NCI-H2196 treated with DMSO at 0.1 percent for 48 hours (cell line): ENCODE data around the gene SMYD1.
A peak's percentile ranks its signal among the peaks of the same experiment; 100 is the strongest.

Source experiments
- DNase-seq: peaks from one replicate; lab custom pipeline; 2025; ENCODE audit not compliant: unreplicated experiment; lab: John Stamatoyannopoulos, UW

SMYD1 gene

DNA sequence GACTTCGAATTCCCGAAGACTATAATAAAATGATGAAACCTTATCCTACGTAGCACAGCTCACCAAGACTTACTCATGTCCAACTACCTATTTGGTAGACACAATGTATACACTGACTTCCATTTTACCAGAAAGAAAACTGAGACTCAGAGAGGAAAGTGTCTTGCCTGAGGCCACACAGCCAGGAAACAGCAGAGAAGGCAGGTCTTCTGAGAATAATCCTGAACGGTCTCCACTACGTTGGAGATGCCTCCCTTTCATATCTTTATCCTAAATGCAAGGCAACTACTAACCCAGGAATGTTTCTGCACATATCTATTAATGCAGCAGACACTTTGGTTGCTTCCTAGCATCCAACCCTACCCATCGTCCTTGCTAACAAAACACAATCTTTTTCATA lies 72.2 kb downstream of the SMYD1 start:
- DNase-seq: no peak

DNA sequence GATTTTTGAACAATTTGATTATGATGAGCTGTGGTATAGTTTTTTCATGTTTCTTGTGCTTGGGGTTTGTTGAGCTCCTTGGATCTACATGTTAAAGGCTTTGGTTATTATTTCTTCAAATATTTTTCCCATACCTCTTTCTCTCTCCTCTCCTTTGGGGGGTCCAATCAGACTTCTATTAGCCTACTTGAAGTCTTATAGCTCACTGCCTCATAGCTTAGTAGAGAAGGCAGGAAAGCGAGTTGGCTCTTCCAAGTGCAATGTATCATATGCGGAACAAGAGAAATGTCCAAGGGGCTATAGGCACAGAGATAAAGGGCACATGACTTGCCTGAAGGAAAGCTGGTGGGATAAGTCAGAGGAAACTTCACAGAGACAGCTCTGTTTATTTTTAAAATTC lies 74.3 kb downstream of the SMYD1 start:
- DNase-seq: no peak

DNA sequence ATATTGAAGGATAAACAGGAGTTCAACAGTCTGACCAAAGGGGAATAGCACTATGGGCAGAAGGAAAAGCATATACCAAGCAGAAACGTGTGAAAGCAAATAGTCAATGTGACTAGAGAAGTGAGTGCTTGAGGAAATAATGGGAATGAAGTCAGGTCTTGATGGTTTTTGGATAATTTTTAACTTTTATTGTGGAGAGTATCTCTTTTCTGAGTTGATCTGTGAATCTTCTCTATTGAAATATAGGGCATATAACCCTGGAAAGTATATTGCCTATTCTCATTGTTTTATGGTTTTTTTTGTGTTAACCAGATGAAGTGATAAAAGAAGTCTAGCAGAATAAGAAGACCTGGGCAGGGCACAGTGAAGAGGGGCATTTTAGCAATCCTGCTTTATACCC lies 76.6 kb downstream of the SMYD1 start:
- no peak for DNase-seq

DNA sequence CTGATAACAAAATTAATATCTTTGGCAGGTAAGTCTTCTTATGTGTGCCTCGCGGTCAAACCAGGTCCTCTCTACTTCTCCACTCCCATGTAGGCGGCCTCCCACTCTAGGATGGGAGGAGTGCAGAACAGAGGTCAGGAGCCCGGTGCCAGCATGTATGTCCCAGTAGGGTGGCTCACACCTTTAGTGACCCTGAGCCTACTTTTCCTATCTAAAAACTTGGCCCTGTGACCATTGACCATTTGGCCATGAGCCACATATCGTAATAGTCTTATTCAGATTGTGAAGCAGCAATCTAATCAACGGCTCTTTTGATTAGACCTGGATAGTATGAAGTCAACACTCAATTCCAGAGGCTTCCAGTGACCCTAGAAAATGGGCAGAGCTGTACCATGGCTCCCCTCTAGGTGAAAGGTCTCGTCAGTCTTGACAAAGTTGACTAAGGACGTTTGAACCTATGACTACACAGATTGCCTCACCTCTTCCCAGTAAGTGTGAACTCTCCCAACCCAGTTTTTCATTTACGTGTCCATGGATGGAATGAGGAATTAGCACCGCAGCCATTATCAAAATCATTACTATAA lies 77.4 kb downstream of the SMYD1 start:
- no peak for DNase-seq

DNA sequence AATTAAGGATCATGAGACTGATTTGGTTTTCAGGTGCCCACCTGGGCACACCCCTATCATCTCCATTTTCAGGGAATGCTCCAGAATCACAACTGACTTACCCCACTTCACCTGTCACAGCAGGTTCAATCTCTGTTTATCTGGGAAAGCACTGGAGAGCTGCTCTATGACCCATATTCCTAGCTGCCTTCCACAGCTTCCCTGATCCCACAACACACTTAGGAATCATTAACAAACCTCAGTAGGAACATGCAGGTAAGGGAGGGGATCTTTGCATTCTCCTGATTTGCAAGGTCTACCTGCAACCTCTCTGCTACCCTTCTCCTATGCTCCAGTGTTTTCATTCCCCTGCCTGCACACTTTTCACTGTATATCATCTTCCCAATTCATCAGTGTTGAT lies 79.0 kb downstream of the SMYD1 start:
- no peak for DNase-seq

DNA sequence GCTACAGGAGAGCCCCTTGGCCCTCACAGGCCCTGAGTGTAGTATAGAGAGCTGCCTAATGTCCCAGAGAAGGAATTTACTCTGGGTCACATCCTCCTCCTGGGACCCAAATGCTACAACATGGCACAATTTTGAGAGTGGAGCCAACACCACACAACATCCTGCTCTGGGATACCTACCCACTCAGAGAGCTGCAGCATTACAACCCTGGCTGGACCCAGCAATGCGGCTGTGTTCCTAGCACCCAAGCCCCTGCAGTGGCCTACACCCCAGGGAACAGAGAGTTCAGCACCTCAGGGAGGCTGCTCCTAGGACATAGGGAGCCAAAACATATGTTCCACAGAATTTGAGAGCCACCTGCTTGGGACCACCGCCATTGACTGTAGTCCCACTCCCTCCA lies 79.5 kb downstream of the SMYD1 start:
- no peak for DNase-seq

DNA sequence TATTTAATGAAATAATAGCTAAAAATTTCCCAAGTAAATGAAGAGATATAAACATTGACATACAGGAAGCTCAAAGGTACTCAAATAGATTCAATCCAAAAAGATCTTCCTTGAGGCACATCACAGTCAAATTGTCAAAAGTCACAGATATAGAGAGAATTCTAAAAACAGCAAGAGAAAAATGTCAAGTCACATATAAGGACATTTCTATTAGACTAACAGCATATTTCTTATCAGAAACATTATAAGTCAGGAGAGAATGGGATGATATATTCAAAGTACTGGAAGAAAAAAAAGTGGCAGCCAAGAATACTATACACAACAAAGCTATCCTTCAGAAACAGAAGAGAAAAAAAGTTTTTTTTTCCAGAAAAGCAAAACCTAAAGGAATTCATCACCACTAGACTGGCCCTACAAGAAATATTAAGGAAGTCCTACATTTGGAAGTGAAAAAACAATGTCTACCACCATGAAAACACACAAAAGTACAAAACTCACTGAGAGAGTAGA lies 81.4 kb downstream of the SMYD1 start:
- DNase-seq: no peak

DNA sequence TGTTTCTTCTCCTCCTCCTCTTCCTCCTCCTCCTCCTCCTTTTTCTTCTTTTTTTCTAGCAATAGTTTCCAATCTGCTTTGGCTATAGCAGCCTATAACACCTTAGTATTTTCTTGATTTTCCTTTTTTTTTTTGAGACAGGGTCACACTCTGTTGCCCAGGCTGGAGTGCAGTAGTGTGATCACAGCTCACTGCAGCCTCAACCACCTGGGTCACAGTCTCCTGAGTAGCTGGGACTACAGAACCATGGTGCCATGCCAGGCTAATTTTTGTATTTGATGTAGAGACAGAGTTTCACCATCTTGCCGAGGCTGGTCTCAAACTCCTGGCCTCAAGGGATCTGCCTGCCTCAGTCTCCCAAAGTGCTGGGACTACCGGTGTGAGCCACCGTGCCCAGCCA lies 91.9 kb downstream of the SMYD1 start:
- no peak for DNase-seq

DNA sequence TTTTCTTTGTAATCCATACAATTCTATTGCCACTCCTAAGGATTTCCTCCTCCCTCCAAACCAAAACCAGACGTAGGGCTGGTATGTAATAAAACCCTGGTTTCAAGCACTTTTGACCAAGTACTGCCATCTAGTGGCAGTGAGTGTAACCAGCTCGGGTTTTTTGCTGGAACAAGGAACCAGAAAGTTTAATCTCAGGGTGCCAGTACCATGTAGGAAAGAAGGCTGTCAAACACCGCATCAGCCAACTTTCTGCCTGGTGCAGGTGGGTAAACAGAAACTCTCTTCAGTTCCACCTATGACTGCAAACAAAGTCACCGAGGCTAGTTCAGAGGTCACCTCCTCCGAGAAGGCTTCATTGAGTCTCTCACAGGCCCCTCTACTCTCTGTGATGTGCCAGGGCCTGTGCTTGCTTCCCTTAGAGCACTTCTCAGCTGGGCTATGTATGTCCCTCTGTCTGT lies 92.4 kb downstream of the SMYD1 start:
- DNase-seq: peak; percentile 5

DNA sequence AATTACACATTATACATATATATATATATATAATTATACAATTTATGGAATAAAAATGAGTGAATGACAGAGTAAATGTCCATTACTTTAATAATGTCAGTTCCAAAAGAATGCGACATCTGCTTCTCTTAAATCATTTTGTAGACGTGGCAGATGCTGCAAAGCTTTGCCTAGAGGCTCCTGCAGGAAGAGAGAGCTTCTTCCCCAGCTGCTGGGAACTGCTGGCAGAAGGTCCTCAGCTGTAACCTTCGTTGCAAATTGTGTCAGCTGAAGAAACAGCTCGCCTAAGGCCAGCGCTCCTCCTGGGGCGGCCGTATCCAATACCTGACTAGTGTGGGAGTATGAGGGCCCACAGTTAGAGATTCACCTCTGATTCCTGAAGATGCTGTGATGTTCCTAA lies 92.9 kb downstream of the SMYD1 start:
- no peak for DNase-seq

DNA sequence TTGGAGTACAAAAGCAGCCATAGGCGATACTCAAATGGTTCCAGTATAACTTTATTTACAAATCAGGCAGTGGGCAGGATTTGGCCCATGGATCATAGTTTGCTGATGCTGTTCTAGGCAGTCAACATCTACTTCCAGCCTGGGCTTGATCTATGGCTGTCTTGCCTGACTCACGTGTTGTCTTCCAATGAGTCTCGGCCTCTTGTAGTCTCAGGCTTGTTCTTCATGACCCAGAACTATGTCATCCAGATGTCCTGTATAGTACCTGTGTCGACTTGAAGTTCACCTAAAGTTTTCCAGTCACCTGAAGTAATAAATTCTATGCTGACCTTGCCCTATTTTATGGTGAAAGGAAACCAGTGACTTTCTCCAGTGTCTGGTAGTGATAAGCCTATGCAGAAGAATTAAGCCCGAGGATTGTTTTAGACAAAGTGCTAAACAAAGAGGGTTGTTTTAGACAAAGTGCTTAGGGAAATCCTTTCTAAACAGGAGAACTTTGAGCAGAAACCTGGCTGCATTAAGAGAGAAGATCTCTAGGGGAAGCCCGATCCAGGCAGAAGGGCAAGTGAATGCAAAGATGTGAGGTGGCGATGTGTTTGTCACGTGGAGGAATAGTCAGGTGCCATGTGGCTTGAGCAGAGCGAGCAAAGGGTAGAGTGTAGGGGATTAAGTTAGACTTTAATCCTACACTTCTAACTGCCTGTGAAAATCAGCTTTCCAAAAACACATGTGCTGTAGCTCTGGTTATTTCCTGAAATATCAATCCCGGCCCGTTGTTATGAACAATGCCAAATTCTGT lies 94.0 kb downstream of the SMYD1 start:
- no peak for DNase-seq
